Activated T-helper 9 cell treated with anti-CD3 and anti-CD28 coated beads, Interleukin-2, amount 50 U/mL, for 16 hours (primary cell): ENCODE data around the gene MRGPRX3.

Experiments used
- DNase-seq: peaks from one replicate; pipeline ENCODE4 v3.0.0-alpha.2; 2020; ENCODE audit warnings: low read depth

Gene MRGPRX3

DNA sequence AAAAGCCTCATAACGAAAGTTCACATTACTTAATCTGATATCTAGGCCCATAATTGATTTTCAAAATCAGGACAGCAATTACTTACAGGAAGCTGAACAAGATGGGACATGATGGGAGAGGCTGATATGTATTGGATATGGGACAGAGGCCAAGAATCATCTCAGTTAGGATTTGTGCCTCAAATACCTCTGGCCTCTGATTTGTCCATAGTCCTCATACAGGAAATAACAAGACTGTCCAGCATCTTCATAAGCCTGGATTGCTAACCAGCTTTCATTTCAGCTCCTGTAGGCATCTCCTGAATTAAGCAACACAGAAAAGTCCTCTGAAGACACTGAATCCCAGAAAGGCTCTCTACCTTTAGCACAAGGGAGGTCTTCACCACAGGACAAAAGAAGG, 36.0 kb downstream of the MRGPRX3 start:
- no peak for DNase-seq

- DNase-seq, result no peak
Measured at GRCh38 chr11:18171377-18172000, 39.1 kb downstream of the MRGPRX3 start.

GRCh38 chr11:18172666-18173065, 40.3 kb downstream of the MRGPRX3 start, which contains the start of gene MRGPRX4:
Gene MRGPRX4, plus strand, starts transcription at chr11:18172837. Its CDS starts 420 bp downstream, at chr11:18173257.
- no peak for DNase-seq

- DNase-seq, result no peak
Measured at GRCh38 chr11:18173225-18173866, 41.0 kb downstream of the MRGPRX3 start.
